ENCODE results near the gene KCTD5. TPM values are rescaled to one million over a fixed set of nuclear protein-coding genes. Genes with fewer than 3 reads are reported as not detected.

KCTD5 gene
- total and polyA plus RNA-seq, 9 of the 15 experiments (the other 6 are each of a cell fraction or from before 2014, with no cell fraction given) = 0.73 to 58.3 (median 32.3) TPM

GRCh38 chr16:2710711-2711231 lies 28.4 kb downstream of the KCTD5 start:
- Histone ChIP-seq H3K27ac (ENCODE audit: extremely low read depth, low read depth, low read length) (no peak overlapping the region), H3K4me1 (replicated peaks in 1 of 2; ENCODE audit: control insufficient read depth in 2 of 2, insufficient read depth in 2 of 2, low read length in 2 of 2) (peaks cover 0 to 49% of the 10 kb centered on the region in 2 experiments; a peak in 2 of 5 replicates), H4K20me1 (replicated peaks; ENCODE audit: control insufficient read depth, insufficient read depth, low read length) (peaks cover under 1% of the 10 kb centered on the region; the same call in 1 of the 2 replicates), H3K4me3 (no peak overlapping the region), H3K4me2 (ENCODE audit: insufficient read depth, low read length) (no peak overlapping the region), H2AFZ (ENCODE audit: low read depth, low read length) (no peak overlapping the region), H3K79me2 (ENCODE audit: control insufficient read depth, insufficient read depth, low read length) (no peaks in the 10 kb centered on the region), H3K9me3 (replicated peaks; ENCODE audit: control insufficient read depth, insufficient read depth, low read depth, low read length) (no peaks in the 10 kb centered on the region), H3K9me1 (ENCODE audit: control insufficient read depth, insufficient read depth, low read length) (no peaks in the 10 kb centered on the region), H3K27me3 (ENCODE audit: control insufficient read depth in 2 of 2, insufficient read depth in 2 of 2, low read length in 2 of 2) (peaks cover 19 to 35% of the 10 kb centered on the region in 2 experiments; a peak in 4 of 5 replicates), H3K9ac (ENCODE audit: insufficient read depth in 1 of 2, low read depth in 2 of 2, low read length in 2 of 2) (no peak overlapping the region), H3K36me3 (ENCODE audit: control insufficient read depth, insufficient read depth, low read length) (peaks cover 22% of the 10 kb centered on the region; the same call in 1 of the 3 replicates)
- ATAC-seq = no peak
- ChIA-PET POLR2A (interaction anchor here (0.6 kb wide), 1 partner anchor 240 kb away, joined by 3 read pairs; no protein-coding TSS in a partner anchor), CTCF (ENCODE audit: low intra/inter-chr PET ratio) (no interaction called here)
- 67% methylated on average over 11 of the region's 11 CpGs for WGBS (ENCODE audit: insufficient coverage, low coverage, missing lambda C conversion rate)
- no TSS peak for BruUV-seq (replicated peaks)
- intact Hi-C loops (cut with micrococcal nuclease) = no loop called here
- FAIRE-seq = no peak
- TF ChIP-seq TARDBP (IDR thresholded peaks at IDR 0.05) = 0 out of 2 replicates have a peak, but pooled peaks have one; percentile 43
- TF ChIP-seq FOXA1 (IDR thresholded peaks at IDR 0.05; ENCODE audit: borderline replicate concordance) = no peak
- no peak for TF ChIP-seq ARHGAP35 (IDR thresholded peaks at IDR 0.05; ENCODE audit: partially characterized antibody)
- TF ChIP-seq KDM1A (IDR thresholded peaks at IDR 0.05) = peak in 1 of 2 experiments; percentile 58; a peak in 1 of 4 replicates
- peak; percentile 34 for TF ChIP-seq POLR2B (IDR thresholded peaks at IDR 0.05; ENCODE audit: low read depth, partially characterized antibody)
- no peak for TF ChIP-seq DPF2 (IDR thresholded peaks at IDR 0.05)
- no peak for TF ChIP-seq GTF3C2 (IDR thresholded peaks at IDR 0.05; ENCODE audit: borderline replicate concordance, extremely low read depth, insufficient read length)
- peak; percentile 63 for TF ChIP-seq SUPT5H (IDR thresholded peaks at IDR 0.05)
- TF ChIP-seq POLR2G (IDR thresholded peaks at IDR 0.05; ENCODE audit: low read depth, low read length) = 0 out of 2 replicates have a peak, but pooled peaks have one; percentile 2
- TF ChIP-seq FOXK2 (conservative IDR thresholded peaks at IDR 0.05 in 1 of 2, IDR thresholded peaks at IDR 0.05 in 1 of 2; ENCODE audit: low read depth in 2 of 2) = no peak
- TF ChIP-seq STAT5A (IDR thresholded peaks at IDR 0.05; ENCODE audit: borderline replicate concordance, low read length) = peak; percentile 41; the same call in 1 of the 2 replicates
- no peak for TF ChIP-seq TAF9B (IDR thresholded peaks at IDR 0.05; ENCODE audit: partially characterized antibody)
- no peak for TF ChIP-seq ZSCAN32 (CRISPR knock-in tag; IDR thresholded peaks at IDR 0.05)
- TF ChIP-seq POLR2A (conservative IDR thresholded peaks at IDR 0.05) = peak; percentile 51; the same call in 1 of the 2 replicates
- in situ Hi-C loops (cut with MboI) = no loop called here
- DNase-seq (ENCODE audit: extremely low read depth in 1 of 4, low spot score in 3 of 4) = no peak
